Mesenchymal stem cell (in vitro differentiated cells and primary cell): ENCODE data around the gene POU2AF1.

Experiments used
- DNase-seq: peaks from one replicate; pipeline ENCODE4 v3.0.0-alpha.2; 2013
- H2AFZ ChIP-seq: one replicate; pipeline ENCODE4 v1.6.1; 2013; ENCODE audit warnings: low read depth, mild to moderate bottlenecking, control low read depth, inconsistent platforms, low read length, moderate library complexity
- H2AK5ac ChIP-seq: 2 replicates; pipeline ENCODE4 v1.6.1; 2013; ENCODE audit warnings: low read length, moderate library complexity, mild to moderate bottlenecking, inconsistent platforms; ENCODE audit not compliant: severe bottlenecking
- H2BK120ac ChIP-seq: one replicate; pipeline ENCODE4 v1.6.1; 2013; ENCODE audit warnings: low read depth, mild to moderate bottlenecking, inconsistent platforms, low read length, moderate library complexity
- H2BK12ac ChIP-seq, 2 experiments: one replicate each; pipeline ENCODE4 v1.6.1; 2013; ENCODE audit warnings: inconsistent platforms in 2 of 2, low read length in 2 of 2, mild to moderate bottlenecking in 2 of 2, moderate library complexity in 2 of 2, control low read depth in 1 of 2
- H2BK15ac ChIP-seq: one replicate; pipeline ENCODE4 v1.6.1; 2013; ENCODE audit warnings: mild to moderate bottlenecking, low read depth, inconsistent platforms; ENCODE audit not compliant: poor library complexity, severe bottlenecking
- H2BK5ac ChIP-seq: 2 replicates; pipeline ENCODE4 v1.6.1; 2013; ENCODE audit warnings: low read depth, mild to moderate bottlenecking, low read length, control low read depth, inconsistent platforms; ENCODE audit not compliant: poor library complexity, severe bottlenecking
- H3K14ac ChIP-seq, 2 experiments: one replicate each; pipeline ENCODE4 v1.6.1; 2013; ENCODE audit warnings: inconsistent platforms in 2 of 2, low read length in 2 of 2, control low read depth in 1 of 2, mild to moderate bottlenecking in 1 of 2, moderate library complexity in 1 of 2
- H3K18ac ChIP-seq, 2 experiments: one replicate each; pipeline ENCODE4 v1.6.1; 2013; ENCODE audit warnings: inconsistent platforms in 2 of 2, low read length in 2 of 2, control low read depth in 1 of 2, low read depth in 1 of 2, mild to moderate bottlenecking in 1 of 2
- H3K23ac ChIP-seq, 2 experiments: one replicate each; pipeline ENCODE4 v1.6.1; 2013; ENCODE audit warnings: inconsistent platforms in 2 of 2, low read length in 2 of 2, mild to moderate bottlenecking in 2 of 2, moderate library complexity in 2 of 2, control low read depth in 1 of 2
- H3K27ac ChIP-seq: 2 replicates; pipeline ENCODE4 v1.5.1; 2013; ENCODE audit warnings: mild to moderate bottlenecking, moderate library complexity, low read length, control low read depth, inconsistent platforms; ENCODE audit not compliant: poor library complexity, severe bottlenecking
- H3K27me3 ChIP-seq, 2 experiments: 2 replicates each; pipeline versions ENCODE4 v1.6.1 to v1.7.0; 2013; ENCODE audit warnings: low read length in 2 of 2, mild to moderate bottlenecking in 2 of 2, moderate library complexity in 2 of 2, control low read depth in 1 of 2, inconsistent platforms in 1 of 2; ENCODE audit not compliant: control insufficient read depth in 1 of 2, insufficient read depth in 1 of 2
- H3K36me3 ChIP-seq, 2 experiments: 2 replicates each; pipeline versions ENCODE4 v1.6.1 to v1.7.0; 2013; ENCODE audit warnings: low read length in 2 of 2, control low read depth in 1 of 2, inconsistent platforms in 1 of 2, low read depth in 1 of 2, mild to moderate bottlenecking in 1 of 2; ENCODE audit not compliant: insufficient read depth in 2 of 2, control insufficient read depth in 1 of 2
- H3K4ac ChIP-seq, 2 experiments: one replicate each; pipeline ENCODE4 v1.6.1; 2013; ENCODE audit warnings: inconsistent platforms in 2 of 2, low read length in 2 of 2, mild to moderate bottlenecking in 2 of 2, moderate library complexity in 2 of 2, control low read depth in 1 of 2, low read depth in 1 of 2
- H3K4me1 ChIP-seq: 2 replicates; pipeline ENCODE4 v1.6.1; 2013; ENCODE audit warnings: low read depth, low read length, control low read depth; ENCODE audit not compliant: control insufficient read depth, insufficient read depth
- H3K4me2 ChIP-seq: 2 replicates; pipeline ENCODE4 v1.6.1; 2013; ENCODE audit warnings: low read length, mild to moderate bottlenecking, inconsistent platforms; ENCODE audit not compliant: poor library complexity, severe bottlenecking
- H3K4me3 ChIP-seq, 2 experiments: 2 replicates each; pipeline versions ENCODE4 v1.5.1 to v1.7.0; 2013; ENCODE audit warnings: low read length in 2 of 2, mild to moderate bottlenecking in 2 of 2, control low read depth in 1 of 2, low read depth in 1 of 2; ENCODE audit not compliant: insufficient read depth in 1 of 2
- H3K79me1 ChIP-seq: replicated peaks from 2 replicates; pipeline ENCODE4 v1.6.1; 2013; ENCODE audit warnings: mild to moderate bottlenecking, control low read depth, low read length, inconsistent platforms; ENCODE audit not compliant: poor library complexity, severe bottlenecking
- H3K9ac ChIP-seq: 2 replicates; pipeline ENCODE4 v1.7.0; 2013; ENCODE audit warnings: mild to moderate bottlenecking, low read length, moderate library complexity
- H3K9me3 ChIP-seq: 2 replicates; pipeline ENCODE4 v1.7.0; 2013; ENCODE audit warnings: mild to moderate bottlenecking, low read length; ENCODE audit not compliant: control insufficient read depth
- H4K8ac ChIP-seq: one replicate; pipeline ENCODE4 v1.6.1; 2013; ENCODE audit warnings: inconsistent platforms, mild to moderate bottlenecking, low read length, moderate library complexity
- H4K91ac ChIP-seq: one replicate; pipeline ENCODE4 v1.6.1; 2013; ENCODE audit warnings: mild to moderate bottlenecking, low read length, inconsistent platforms
- WGBS: methylation state at CpG from one replicate; pipeline ENCODE4 v1.1.7; 2013; ENCODE audit warnings: mixed read lengths; 5-methylcytosine and 5-hydroxymethylcytosine counted together

Gene POU2AF1

GRCh38 chr11:111423250-111423615 lies 44.2 kb upstream of the POU2AF1 start:
- Histone ChIP-seq H2BK120ac (no peak overlapping the region), H3K4me1 (no peaks in the 10 kb centered on the region), H3K36me3 (no peaks in the 10 kb centered on the region), H2AK5ac (no peak overlapping the region), H3K23ac (no peak overlapping the region), H3K9me3 (no peaks in the 10 kb centered on the region), H3K79me1 (no peaks in the 10 kb centered on the region), H3K27me3 (peaks cover 5 to 75% of the 10 kb centered on the region in 2 experiments), H4K91ac (no peak overlapping the region), H3K4ac (no peak overlapping the region), H2AFZ (no peak overlapping the region), H4K8ac (no peak overlapping the region), H3K4me2 (no peak overlapping the region), H3K18ac (no peak overlapping the region), H3K14ac (no peak overlapping the region), H3K9ac (no peak overlapping the region), H3K4me3 (no peak overlapping the region), H2BK15ac (no peak overlapping the region), H2BK12ac (no peak overlapping the region), H2BK5ac (no peak overlapping the region), H3K27ac (no peak overlapping the region)
- DNase-seq: no peak
- WGBS: 93% methylated on average over 1 of the region's 1 CpG

- Histone ChIP-seq H4K8ac (no peak overlapping the region), H3K36me3 (no peaks in the 10 kb centered on the region), H3K9ac (no peak overlapping the region), H2BK15ac (no peak overlapping the region), H3K27ac (no peak overlapping the region), H3K18ac (no peak overlapping the region), H2BK120ac (no peak overlapping the region), H2BK12ac (no peak overlapping the region), H3K23ac (no peak overlapping the region), H3K9me3 (no peaks in the 10 kb centered on the region), H2BK5ac (no peak overlapping the region), H4K91ac (no peak overlapping the region), H3K4me1 (no peaks in the 10 kb centered on the region), H3K14ac (peak overlapping the region in 1 of 2 experiments; percentile 1), H2AFZ (no peak overlapping the region), H3K4ac (no peak overlapping the region), H3K4me3 (no peak overlapping the region), H3K4me2 (no peak overlapping the region), H2AK5ac (no peak overlapping the region), H3K27me3 (peaks cover 5 to 79% of the 10 kb centered on the region in 2 experiments), H3K79me1 (no peaks in the 10 kb centered on the region)
- WGBS: 36% methylated on average over 11 of the region's 12 CpGs
- peak; percentile 33 for DNase-seq
Measured at GRCh38 chr11:111422494-111423249, 43.6 kb upstream of the POU2AF1 start.

- Histone ChIP-seq H4K91ac (no peak overlapping the region), H2AFZ (no peak overlapping the region), H3K9ac (no peak overlapping the region), H3K4me2 (no peak overlapping the region), H3K27me3 (peaks cover 7 to 76% of the 10 kb centered on the region in 2 experiments), H3K27ac (no peak overlapping the region), H3K18ac (no peak overlapping the region), H3K36me3 (no peaks in the 10 kb centered on the region), H3K4me3 (no peak overlapping the region), H4K8ac (no peak overlapping the region), H3K4me1 (no peaks in the 10 kb centered on the region), H3K4ac (no peak overlapping the region), H2BK5ac (no peak overlapping the region), H2BK120ac (no peak overlapping the region), H3K23ac (no peak overlapping the region), H2BK15ac (no peak overlapping the region), H3K9me3 (no peaks in the 10 kb centered on the region), H3K14ac (no peak overlapping the region), H2BK12ac (no peak overlapping the region), H2AK5ac (no peak overlapping the region), H3K79me1 (no peaks in the 10 kb centered on the region)
- DNase-seq: no peak
- WGBS: 91% methylated on average over 5 of the region's 5 CpGs
Measured at GRCh38 chr11:111421251-111421650, 42.2 kb upstream of the POU2AF1 start.

- H3K4me1 ChIP-seq: no peaks in the 10 kb centered on the region
- no peak overlapping the region for H2BK120ac ChIP-seq
- 79% methylated on average over 5 of the region's 5 CpGs for WGBS
- H4K8ac ChIP-seq: no peak overlapping the region
- H3K4ac ChIP-seq: no peak overlapping the region
- no peak overlapping the region for H3K23ac ChIP-seq
- H2BK5ac ChIP-seq: no peak overlapping the region
- H2BK15ac ChIP-seq: no peak overlapping the region
- H3K36me3 ChIP-seq: no peaks in the 10 kb centered on the region
- no peak overlapping the region for H3K4me2 ChIP-seq
- H2AK5ac ChIP-seq: no peak overlapping the region
- H2BK12ac ChIP-seq: no peak overlapping the region
- H2AFZ ChIP-seq: no peak overlapping the region
- no peak overlapping the region for H3K18ac ChIP-seq
- no peak overlapping the region for H3K27ac ChIP-seq
- H3K14ac ChIP-seq: no peak overlapping the region
- DNase-seq: no peak
- H3K4me3 ChIP-seq: no peak overlapping the region
- peaks cover 11 to 70% of the 10 kb centered on the region in 2 experiments for H3K27me3 ChIP-seq
- no peaks in the 10 kb centered on the region for H3K79me1 ChIP-seq
- no peak overlapping the region for H3K9ac ChIP-seq
- H4K91ac ChIP-seq: no peak overlapping the region
- H3K9me3 ChIP-seq: no peaks in the 10 kb centered on the region
Measured at GRCh38 chr11:111419641-111420327, 40.7 kb upstream of the POU2AF1 start.
